WERI-Rb-1 (cell line): ENCODE measurements around the gene PTPRG.

ENCODE experiments used
- DNase-seq: peaks from one replicate; pipeline ENCODE4 v3.0.0-alpha.2; 2020
- H3K27ac ChIP-seq: fragments of 250-450 bp; sonication (Bioruptor Pico); 2 replicates; pipeline ENCODE4 v1.5.1; 2020; ENCODE audit warnings: mild to moderate bottlenecking, moderate library complexity
- H3K27me3 ChIP-seq: fragments of 250-450 bp; sonication (Bioruptor Pico); 2 replicates; pipeline ENCODE4 v1.5.1; 2021; ENCODE audit warnings: mild to moderate bottlenecking, low read depth, moderate library complexity; ENCODE audit not compliant: insufficient read depth, severe bottlenecking
- H3K36me3 ChIP-seq: fragments of 250-450 bp; sonication (Bioruptor Pico); 2 replicates; pipeline ENCODE4 v1.5.1; 2020; ENCODE audit warnings: mild to moderate bottlenecking, moderate library complexity
- H3K4me3 ChIP-seq: 2 replicates; pipeline ENCODE4 v1.5.1; 2011; ENCODE audit warnings: low read depth, mild to moderate bottlenecking, control low read depth, low read length
- H3K9me3 ChIP-seq: fragments of 250-450 bp; sonication (Bioruptor Pico); 2 replicates; pipeline ENCODE4 v1.5.1; 2021; ENCODE audit warnings: mild to moderate bottlenecking, moderate library complexity; ENCODE audit not compliant: severe bottlenecking
- CTCF ChIP-seq: IDR thresholded peaks from 2 replicates; pipeline ENCODE4 v1.5.1; 2011; ENCODE audit warnings: low read depth, mild to moderate bottlenecking, control low read depth, inconsistent platforms, low read length

The PTPRG gene

GRCh38 chr3:62117903-62118548, 556.7 kb downstream of the PTPRG start:
- H3K27ac ChIP-seq: no peak overlapping the region
- H3K36me3 ChIP-seq: no peaks in the 10 kb centered on the region
- DNase-seq: no peak
- TF ChIP-seq CTCF: no peak
- H3K9me3 ChIP-seq: no peaks in the 10 kb centered on the region
- H3K27me3 ChIP-seq: no peaks in the 10 kb centered on the region
- no peak overlapping the region for H3K4me3 ChIP-seq

GRCh38 chr3:62119139-62119538, 557.8 kb downstream of the PTPRG start:
- TF ChIP-seq CTCF: no peak
- no peak for DNase-seq
- Histone ChIP-seq H3K4me3 (no peak overlapping the region), H3K9me3 (no peaks in the 10 kb centered on the region), H3K27ac (no peak overlapping the region), H3K27me3 (no peaks in the 10 kb centered on the region), H3K36me3 (no peaks in the 10 kb centered on the region)

DNA sequence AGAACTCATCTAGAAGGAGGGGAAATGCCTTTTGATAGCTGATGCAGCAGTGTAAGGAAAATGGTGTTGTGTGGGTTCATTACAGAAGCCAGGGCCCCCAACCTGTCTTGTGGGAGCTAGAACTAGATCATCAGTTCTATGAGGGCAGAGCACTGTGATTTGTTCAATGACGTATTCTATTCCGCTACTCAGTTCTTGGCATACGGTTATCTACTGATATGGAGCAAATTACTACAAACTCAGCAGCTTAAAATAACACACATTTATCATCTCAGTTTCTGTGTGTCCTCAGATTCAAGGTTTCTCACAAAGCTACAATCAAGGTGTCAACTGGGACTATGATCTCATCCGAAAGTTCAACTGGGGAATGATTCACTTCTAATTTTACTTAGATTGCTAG, 561.4 kb downstream of the PTPRG start:
- TF ChIP-seq CTCF: no peak
- Histone ChIP-seq H3K27me3 (no peaks in the 10 kb centered on the region), H3K27ac (no peak overlapping the region), H3K9me3 (no peaks in the 10 kb centered on the region), H3K4me3 (no peak overlapping the region), H3K36me3 (no peaks in the 10 kb centered on the region)
- DNase-seq: no peak

DNA sequence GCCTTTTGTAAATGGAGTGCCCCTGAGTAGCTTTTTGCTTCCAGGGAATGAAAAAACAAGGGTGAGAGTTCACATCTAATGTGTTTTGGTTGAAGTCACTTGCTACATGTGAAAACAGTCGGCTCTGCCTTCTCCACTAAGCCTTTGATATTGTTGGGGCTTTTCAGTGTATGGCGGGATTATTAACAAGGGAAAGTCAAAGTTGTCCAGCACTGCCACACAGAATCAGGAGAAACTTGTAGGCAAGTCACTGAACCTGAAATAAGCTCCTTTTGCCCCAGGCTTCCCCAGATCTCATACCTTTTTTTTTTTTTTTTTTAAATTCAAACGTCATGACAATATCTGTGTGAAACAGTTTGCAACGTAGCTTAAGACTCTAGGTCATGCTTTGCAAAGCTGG, 564.0 kb downstream of the PTPRG start:
- Histone ChIP-seq H3K9me3 (no peaks in the 10 kb centered on the region), H3K4me3 (no peak overlapping the region), H3K27me3 (no peaks in the 10 kb centered on the region), H3K36me3 (no peaks in the 10 kb centered on the region), H3K27ac (no peak overlapping the region)
- DNase-seq: no peak
- no peak for TF ChIP-seq CTCF

DNA sequence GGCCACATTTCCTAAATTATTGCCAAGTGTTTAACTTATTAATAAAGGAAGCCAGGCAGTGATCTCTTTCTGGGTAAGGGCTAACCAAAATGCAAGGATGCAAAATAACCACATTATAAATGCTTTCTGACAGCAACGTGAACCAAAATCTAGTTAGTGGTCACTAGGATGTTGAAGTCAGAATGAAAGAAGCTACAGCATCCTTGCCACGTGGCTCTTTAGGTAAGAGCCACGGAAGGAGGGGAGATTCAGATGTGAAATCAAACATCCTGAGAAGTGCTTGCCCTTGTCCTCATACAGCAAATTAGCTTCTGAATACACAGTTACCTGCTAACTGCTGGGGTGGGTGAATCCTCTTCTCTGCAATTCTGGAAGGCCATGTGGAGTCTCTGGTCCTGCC, 565.7 kb downstream of the PTPRG start:
- H3K27ac ChIP-seq: no peak overlapping the region
- H3K4me3 ChIP-seq: no peak overlapping the region
- DNase-seq: no peak

More for the DNA sequence above, 565.7 kb downstream of the PTPRG start:
- H3K9me3 ChIP-seq: no peaks in the 10 kb centered on the region
- no peaks in the 10 kb centered on the region for H3K27me3 ChIP-seq
- no peaks in the 10 kb centered on the region for H3K36me3 ChIP-seq
- TF ChIP-seq CTCF: no peak
